Measurements from ENCODE around the gene PCDHB14.
"Not testable (repeated sequence)": the region's sequence is repeated elsewhere in the genome, so short reads cannot be mapped to it uniquely, and the experiment has no call there.

- not testable (repeated sequence) for TF ChIP-seq CTCF (conservative IDR thresholded peaks at IDR 0.05; ENCODE audit: low read depth, low read length); EZH2 (IDR thresholded peaks at IDR 0.05; ENCODE audit: low read length, unreplicated experiment)
Measured at GRCh38 chr5:141210281-141210680, 12.9 kb upstream of the PCDHB14 start.
